Neural cell (in vitro differentiated cells): Measurements from ENCODE around the gene ANKRD33B. TPM values are rescaled to one million over a fixed set of nuclear protein-coding genes. Genes with fewer than 3 reads are reported as not detected.

Experiments used
- H2AFZ ChIP-seq: fragments of 200-600, 300-800 bp; sonication (generic), shearing (Covaris generic); 2 replicates; pipeline ENCODE4 v1.6.0; 2014; ENCODE audit warnings: low read depth, mild to moderate bottlenecking, antibody characterized with exemption, low read length, moderate library complexity
- H3F3A ChIP-seq: fragments of 200-600 bp; shearing (Covaris generic); 2 replicates; pipeline ENCODE4 v1.6.1; 2016; ENCODE audit warnings: mild to moderate bottlenecking, moderate library complexity, mixed read lengths, antibody characterized with exemption, low read length; ENCODE audit not compliant: insufficient read depth, poor library complexity, severe bottlenecking
- H3K27ac ChIP-seq: fragments of 200-600, 300-800 bp; sonication (generic), shearing (Covaris generic); 2 replicates; pipeline ENCODE4 v1.5.1; 2014; ENCODE audit warnings: mild to moderate bottlenecking, low read length, moderate library complexity
- H3K27me3 ChIP-seq: fragments of 300-800, 200-600 bp; sonication (generic), shearing (Covaris generic); 2 replicates; pipeline ENCODE4 v1.6.0; 2014; ENCODE audit warnings: mild to moderate bottlenecking, low read depth, low read length, moderate library complexity; ENCODE audit not compliant: insufficient read depth
- H3K36me3 ChIP-seq: fragments of 300-800, 200-600 bp; sonication (generic), shearing (Covaris generic); 2 replicates; pipeline ENCODE4 v1.5.1; 2014; ENCODE audit warnings: mild to moderate bottlenecking, antibody characterized with exemption, low read length, moderate library complexity; ENCODE audit not compliant: insufficient read depth
- H3K4me2 ChIP-seq: fragments of 300-800, 200-600 bp; sonication (generic), shearing (Covaris generic); 2 replicates; pipeline ENCODE4 v1.6.0; 2014; ENCODE audit warnings: mild to moderate bottlenecking, low read length
- H3K4me3 ChIP-seq: fragments of 300-800, 200-600 bp; sonication (generic), shearing (Covaris generic); 2 replicates; pipeline ENCODE4 v1.5.1; 2014; ENCODE audit warnings: mild to moderate bottlenecking, low read length, moderate library complexity
- H3K79me2 ChIP-seq: fragments of 200-600 bp; shearing (Covaris generic); replicated peaks from 2 replicates; pipeline ENCODE4 v1.6.0; 2014; ENCODE audit warnings: mild to moderate bottlenecking, low read length, moderate library complexity; ENCODE audit not compliant: insufficient read depth
- H3K9ac ChIP-seq: fragments of 300-800, 200-600 bp; sonication (generic), shearing (Covaris generic); 2 replicates; pipeline ENCODE4 v1.6.1; 2016; ENCODE audit warnings: mild to moderate bottlenecking, low read length, mixed read lengths
- H3K9me2 ChIP-seq: fragments of 200-600 bp; shearing (Covaris generic); 2 replicates; pipeline ENCODE4 v1.6.1; 2016; ENCODE audit warnings: mild to moderate bottlenecking, low read length, mixed read lengths; ENCODE audit not compliant: insufficient read depth
- H3K9me3 ChIP-seq: fragments of 200-600, 300-800 bp; sonication (generic), shearing (Covaris generic); 2 replicates; pipeline ENCODE4 v1.6.1; 2016; ENCODE audit warnings: mild to moderate bottlenecking, mixed run types, low read length, moderate library complexity, mixed read lengths
- H4K20me1 ChIP-seq: fragments of 200-600 bp; shearing (Covaris generic); 2 replicates; pipeline ENCODE4 v1.6.1; 2016; ENCODE audit warnings: mild to moderate bottlenecking, mixed run types; ENCODE audit not compliant: insufficient read depth
- EP300 ChIP-seq: fragments of 450-650 bp; conservative IDR thresholded peaks from 2 replicates; pipeline ENCODE4 v1.6.1; 2014; ENCODE audit warnings: antibody characterized with exemption, mild to moderate bottlenecking, moderate library complexity; ENCODE audit not compliant: poor library complexity, severe bottlenecking
- EZH2 ChIP-seq: fragments of 200-600, 300-800 bp; shearing (Covaris generic), sonication (generic); IDR thresholded peaks from 2 replicates; pipeline ENCODE4 v1.6.1; 2014; ENCODE audit warnings: antibody characterized with exemption, low read length, borderline replicate concordance, mild to moderate bottlenecking; ENCODE audit not compliant: insufficient read depth, poor library complexity, severe bottlenecking
- MXI1 ChIP-seq: fragments of 450-650 bp; conservative IDR thresholded peaks from 2 replicates; pipeline ENCODE4 v1.6.1; 2014; ENCODE audit warnings: antibody characterized with exemption, mild to moderate bottlenecking; ENCODE audit not compliant: poor library complexity, severe bottlenecking
- POLR2AphosphoS5 ChIP-seq: IDR thresholded peaks from 2 replicates; pipeline ENCODE4 v1.6.1; 2012
- RAD21 ChIP-seq: fragments of 450-650 bp; conservative IDR thresholded peaks from 2 replicates; pipeline ENCODE4 v1.6.1; 2014; ENCODE audit warnings: antibody characterized with exemption, mild to moderate bottlenecking, moderate library complexity
- REST ChIP-seq: IDR thresholded peaks from 2 replicates; pipeline ENCODE4 v1.6.1; 2012; ENCODE audit warnings: borderline replicate concordance
- SMC3 ChIP-seq: fragments of 450-650 bp; conservative IDR thresholded peaks from 2 replicates; pipeline ENCODE4 v1.6.1; 2014; ENCODE audit warnings: antibody characterized with exemption, mild to moderate bottlenecking, moderate library complexity; ENCODE audit not compliant: poor library complexity
- TAF1 ChIP-seq: IDR thresholded peaks from 2 replicates; pipeline ENCODE4 v1.6.1; 2012; ENCODE audit warnings: low read depth
- polyA plus RNA-seq: library from polyadenylated mRNA; depleted of rRNA; stranded (reverse); fragments of >200 nt; gene quantifications from 2 replicates; pipeline ENCODE4 v1.2.3, GENCODE V29; 2014
- TF ChIP-seq, protein P1 (sequence below): fragments of 450-650 bp; IDR thresholded peaks from 2 replicates; pipeline ENCODE4 v1.5.1; 2014; ENCODE audit warnings: antibody characterized with exemption, mild to moderate bottlenecking, moderate library complexity; ENCODE audit not compliant: poor library complexity, severe bottlenecking

Gene ANKRD33B
- polyA plus RNA-seq, 1 donor from 2014 or later: not detected

GRCh38 chr5:10672146-10673016, 108.5 kb downstream of the ANKRD33B start:
- H3K4me3 ChIP-seq: no peak overlapping the region
- no peaks in the 10 kb centered on the region for H3K9me2 ChIP-seq
- H3F3A ChIP-seq: no peaks in the 10 kb centered on the region
- no peak overlapping the region for H3K4me2 ChIP-seq
- H4K20me1 ChIP-seq: no peaks in the 10 kb centered on the region
- no peaks in the 10 kb centered on the region for H3K36me3 ChIP-seq
- TF ChIP-seq POLR2AphosphoS5 (no peak), TAF1 (no peak), EP300 (no peak), REST (no peak), RAD21 (no peak), EZH2 (no peak), MXI1 (no peak), SMC3 (no peak)
- TF ChIP-seq, protein P1, sequence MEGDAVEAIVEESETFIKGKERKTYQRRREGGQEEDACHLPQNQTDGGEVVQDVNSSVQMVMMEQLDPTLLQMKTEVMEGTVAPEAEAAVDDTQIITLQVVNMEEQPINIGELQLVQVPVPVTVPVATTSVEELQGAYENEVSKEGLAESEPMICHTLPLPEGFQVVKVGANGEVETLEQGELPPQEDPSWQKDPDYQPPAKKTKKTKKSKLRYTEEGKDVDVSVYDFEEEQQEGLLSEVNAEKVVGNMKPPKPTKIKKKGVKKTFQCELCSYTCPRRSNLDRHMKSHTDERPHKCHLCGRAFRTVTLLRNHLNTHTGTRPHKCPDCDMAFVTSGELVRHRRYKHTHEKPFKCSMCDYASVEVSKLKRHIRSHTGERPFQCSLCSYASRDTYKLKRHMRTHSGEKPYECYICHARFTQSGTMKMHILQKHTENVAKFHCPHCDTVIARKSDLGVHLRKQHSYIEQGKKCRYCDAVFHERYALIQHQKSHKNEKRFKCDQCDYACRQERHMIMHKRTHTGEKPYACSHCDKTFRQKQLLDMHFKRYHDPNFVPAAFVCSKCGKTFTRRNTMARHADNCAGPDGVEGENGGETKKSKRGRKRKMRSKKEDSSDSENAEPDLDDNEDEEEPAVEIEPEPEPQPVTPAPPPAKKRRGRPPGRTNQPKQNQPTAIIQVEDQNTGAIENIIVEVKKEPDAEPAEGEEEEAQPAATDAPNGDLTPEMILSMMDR: no peak
- no peak overlapping the region for H2AFZ ChIP-seq
- H3K27me3 ChIP-seq: no peaks in the 10 kb centered on the region
- no peak overlapping the region for H3K27ac ChIP-seq
- H3K9me3 ChIP-seq: no peaks in the 10 kb centered on the region
- H3K9ac ChIP-seq: no peak overlapping the region
- H3K79me2 ChIP-seq: no peaks in the 10 kb centered on the region

DNA sequence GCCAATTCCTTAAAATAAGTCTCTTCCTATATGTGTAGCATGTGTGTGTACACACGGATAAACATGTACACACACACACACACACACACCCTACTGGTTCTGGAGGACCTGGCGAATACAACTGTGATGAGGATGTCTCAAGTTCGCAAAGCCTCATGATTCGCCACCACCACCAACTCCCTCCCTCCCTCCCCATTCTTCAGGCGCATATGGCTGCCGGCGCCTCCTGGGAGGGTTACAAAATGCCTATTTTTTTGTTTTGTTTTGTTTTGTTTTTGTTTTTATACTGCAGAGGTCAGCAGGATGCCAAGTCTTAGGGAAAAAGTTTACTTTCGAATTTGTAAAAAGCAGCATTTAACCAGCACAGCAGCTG, 109.1 kb downstream of the ANKRD33B start:
- H4K20me1 ChIP-seq: no peaks in the 10 kb centered on the region
- H3K79me2 ChIP-seq: no peaks in the 10 kb centered on the region
- no peaks in the 10 kb centered on the region for H3K9me3 ChIP-seq

More for the DNA sequence above, 109.1 kb downstream of the ANKRD33B start:
- H2AFZ ChIP-seq: no peak overlapping the region
- no peak overlapping the region for H3K4me2 ChIP-seq
- H3K9ac ChIP-seq: no peak overlapping the region
- no peaks in the 10 kb centered on the region for H3K27me3 ChIP-seq
- no peaks in the 10 kb centered on the region for H3F3A ChIP-seq
- no peak overlapping the region for H3K4me3 ChIP-seq
- no peaks in the 10 kb centered on the region for H3K36me3 ChIP-seq
- no peak overlapping the region for H3K27ac ChIP-seq
- TF ChIP-seq POLR2AphosphoS5: no peak
- TF ChIP-seq TAF1: no peak
- TF ChIP-seq EZH2: no peak
- TF ChIP-seq REST: no peak
- no peak for TF ChIP-seq SMC3
- TF ChIP-seq, protein P1: no peak
- TF ChIP-seq MXI1: no peak
- no peak for TF ChIP-seq EP300
- TF ChIP-seq RAD21: no peak
- H3K9me2 ChIP-seq: no peaks in the 10 kb centered on the region
